ENCODE measurements around the gene RBMS3. TPM values are rescaled to one million over a fixed set of nuclear protein-coding genes. Genes with fewer than 3 reads are reported as not detected.

The RBMS3 gene
- total and polyA plus RNA-seq, 2 experiments from 2014 or later: 34.9 to 37.1 TPM

DNA sequence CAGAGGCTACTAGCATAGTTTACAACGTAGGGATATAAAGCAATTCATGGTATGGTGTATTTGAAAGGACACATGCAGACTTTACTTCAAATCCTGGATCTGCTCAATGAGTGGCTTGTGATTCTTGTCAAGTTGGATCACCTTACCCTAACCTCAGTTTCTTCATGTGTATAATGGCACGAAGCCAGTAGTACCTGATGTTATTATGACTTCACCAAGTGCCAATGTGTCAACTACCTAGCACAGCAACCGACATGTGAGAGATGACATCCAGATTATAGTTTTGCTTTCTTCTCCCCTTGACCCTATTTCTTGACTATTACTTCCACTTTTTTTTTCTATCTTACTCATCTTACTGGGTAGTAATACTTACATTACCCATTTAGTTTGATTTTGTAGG, 304.5 kb downstream of the RBMS3 start:
- DNase-seq (ENCODE audit: low spot score): no peak
- Histone ChIP-seq H3K36me3 (replicated peaks; ENCODE audit: insufficient read depth, low read depth) (no peaks in the 10 kb centered on the region), H4K20me1 (ENCODE audit: insufficient read depth, poor library complexity, severe bottlenecking) (no peaks in the 10 kb centered on the region), H3K4me1 (ENCODE audit: insufficient read depth) (no peaks in the 10 kb centered on the region), H3K79me2 (peaks cover 7% of the 10 kb centered on the region), H3K27me3 (no peaks in the 10 kb centered on the region), H3K4me3 (no peak overlapping the region), H3K9me3 (ENCODE audit: low read depth) (no peaks in the 10 kb centered on the region), H3K27ac (no peak overlapping the region), H2AFZ (no peak overlapping the region), H3K9me2 (replicated peaks; ENCODE audit: insufficient read depth) (no peaks in the 10 kb centered on the region), H3K4me2 (no peak overlapping the region)
- 91% methylated on average over 3 of the region's 3 CpGs for WGBS (ENCODE audit: low lambda C conversion rate, missing lambda C conversion rate)
- TF ChIP-seq EZH2phosphoT487 (IDR thresholded peaks at IDR 0.05; ENCODE audit: low read depth, severe bottlenecking, unreplicated experiment) (no peak), EZH2 (IDR thresholded peaks at IDR 0.05; ENCODE audit: borderline replicate concordance) (no peak)
- TF ChIP-seq, protein P1, sequence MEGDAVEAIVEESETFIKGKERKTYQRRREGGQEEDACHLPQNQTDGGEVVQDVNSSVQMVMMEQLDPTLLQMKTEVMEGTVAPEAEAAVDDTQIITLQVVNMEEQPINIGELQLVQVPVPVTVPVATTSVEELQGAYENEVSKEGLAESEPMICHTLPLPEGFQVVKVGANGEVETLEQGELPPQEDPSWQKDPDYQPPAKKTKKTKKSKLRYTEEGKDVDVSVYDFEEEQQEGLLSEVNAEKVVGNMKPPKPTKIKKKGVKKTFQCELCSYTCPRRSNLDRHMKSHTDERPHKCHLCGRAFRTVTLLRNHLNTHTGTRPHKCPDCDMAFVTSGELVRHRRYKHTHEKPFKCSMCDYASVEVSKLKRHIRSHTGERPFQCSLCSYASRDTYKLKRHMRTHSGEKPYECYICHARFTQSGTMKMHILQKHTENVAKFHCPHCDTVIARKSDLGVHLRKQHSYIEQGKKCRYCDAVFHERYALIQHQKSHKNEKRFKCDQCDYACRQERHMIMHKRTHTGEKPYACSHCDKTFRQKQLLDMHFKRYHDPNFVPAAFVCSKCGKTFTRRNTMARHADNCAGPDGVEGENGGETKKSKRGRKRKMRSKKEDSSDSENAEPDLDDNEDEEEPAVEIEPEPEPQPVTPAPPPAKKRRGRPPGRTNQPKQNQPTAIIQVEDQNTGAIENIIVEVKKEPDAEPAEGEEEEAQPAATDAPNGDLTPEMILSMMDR (IDR thresholded peaks at IDR 0.05; ENCODE audit: poor library complexity): no peak

DNA sequence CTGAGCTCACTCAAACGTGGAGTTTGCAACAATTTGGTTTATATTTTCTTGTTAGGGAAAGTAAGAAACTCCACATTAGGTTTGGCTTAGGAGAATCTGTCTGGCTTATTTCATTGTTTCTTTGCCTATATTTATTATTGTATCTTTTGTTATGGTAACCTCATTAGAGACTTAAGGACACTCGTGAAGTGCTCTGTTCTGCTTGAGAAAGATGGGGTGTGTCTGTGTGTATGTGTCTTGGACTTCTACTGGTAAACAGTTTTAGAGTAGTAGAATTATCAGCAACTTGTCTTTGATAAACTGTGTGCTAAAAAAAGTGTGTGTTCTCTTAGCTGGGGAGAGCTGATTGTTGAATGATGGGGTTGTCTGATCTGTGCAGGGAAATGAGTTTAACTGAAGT, 306.5 kb downstream of the RBMS3 start:
- H3K36me3 ChIP-seq (replicated peaks; ENCODE audit: insufficient read depth, low read depth): no peaks in the 10 kb centered on the region
- no peak overlapping the region for H3K27ac ChIP-seq
- H3K9me2 ChIP-seq (replicated peaks; ENCODE audit: insufficient read depth): no peaks in the 10 kb centered on the region
- WGBS (ENCODE audit: low lambda C conversion rate, missing lambda C conversion rate): 83% methylated on average over 2 of the region's 2 CpGs
- no peak overlapping the region for H3K4me2 ChIP-seq
- no peaks in the 10 kb centered on the region for H3K4me1 ChIP-seq (ENCODE audit: insufficient read depth)
- DNase-seq (ENCODE audit: low spot score): no peak
- H3K79me2 ChIP-seq: peaks cover 4% of the 10 kb centered on the region
- no peak overlapping the region for H3K4me3 ChIP-seq
- no peaks in the 10 kb centered on the region for H4K20me1 ChIP-seq (ENCODE audit: insufficient read depth, poor library complexity, severe bottlenecking)
- no peaks in the 10 kb centered on the region for H3K9me3 ChIP-seq (ENCODE audit: low read depth)
- H2AFZ ChIP-seq: no peak overlapping the region
- TF ChIP-seq EZH2phosphoT487 (IDR thresholded peaks at IDR 0.05; ENCODE audit: low read depth, severe bottlenecking, unreplicated experiment) (no peak), EZH2 (IDR thresholded peaks at IDR 0.05; ENCODE audit: borderline replicate concordance) (no peak)
- TF ChIP-seq, protein P1 (IDR thresholded peaks at IDR 0.05; ENCODE audit: poor library complexity): no peak
- no peaks in the 10 kb centered on the region for H3K27me3 ChIP-seq

DNA sequence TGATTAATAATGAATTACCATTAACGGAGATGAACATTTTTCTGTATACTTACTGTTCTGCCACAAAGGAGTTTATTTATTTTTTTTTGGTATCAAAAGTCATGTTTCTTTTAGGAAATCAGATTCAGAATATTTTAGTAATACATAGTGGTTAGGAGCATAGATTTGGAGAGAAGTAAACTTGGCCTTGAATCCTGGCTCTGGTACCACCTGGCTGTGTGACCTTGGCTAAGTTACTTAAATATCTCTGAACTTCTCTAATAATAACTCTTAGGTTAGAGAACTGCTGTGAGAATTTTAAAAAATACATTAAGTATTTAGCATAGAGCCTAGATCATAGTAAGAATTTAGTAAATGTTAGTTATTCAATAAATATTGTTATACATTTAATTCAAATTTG, 309.1 kb downstream of the RBMS3 start:
- 96% methylated on average over 1 of the region's 1 CpG for whole genome bisulfite sequencing (ENCODE audit: low lambda C conversion rate, missing lambda C conversion rate)
- no peak overlapping the region for H2AFZ ChIP-seq
- H3K9me3 ChIP-seq (ENCODE audit: low read depth): no peaks in the 10 kb centered on the region
- TF ChIP-seq, protein P1 (IDR thresholded peaks at IDR 0.05; ENCODE audit: poor library complexity): no peak
- TF ChIP-seq EZH2phosphoT487 (IDR thresholded peaks at IDR 0.05; ENCODE audit: low read depth, severe bottlenecking, unreplicated experiment): no peak
- TF ChIP-seq EZH2 (IDR thresholded peaks at IDR 0.05; ENCODE audit: borderline replicate concordance): no peak
- H3K79me2 ChIP-seq: no peaks in the 10 kb centered on the region
- no peak overlapping the region for H3K4me3 ChIP-seq
- no peak for DNase-seq (ENCODE audit: low spot score)
- H3K27me3 ChIP-seq: no peaks in the 10 kb centered on the region
- H4K20me1 ChIP-seq (ENCODE audit: insufficient read depth, poor library complexity, severe bottlenecking): no peaks in the 10 kb centered on the region
- no peaks in the 10 kb centered on the region for H3K4me1 ChIP-seq (ENCODE audit: insufficient read depth)
- no peak overlapping the region for H3K27ac ChIP-seq
- no peaks in the 10 kb centered on the region for H3K9me2 ChIP-seq (replicated peaks; ENCODE audit: insufficient read depth)
- no peak overlapping the region for H3K4me2 ChIP-seq
- H3K36me3 ChIP-seq (replicated peaks; ENCODE audit: insufficient read depth, low read depth): no peaks in the 10 kb centered on the region

DNA sequence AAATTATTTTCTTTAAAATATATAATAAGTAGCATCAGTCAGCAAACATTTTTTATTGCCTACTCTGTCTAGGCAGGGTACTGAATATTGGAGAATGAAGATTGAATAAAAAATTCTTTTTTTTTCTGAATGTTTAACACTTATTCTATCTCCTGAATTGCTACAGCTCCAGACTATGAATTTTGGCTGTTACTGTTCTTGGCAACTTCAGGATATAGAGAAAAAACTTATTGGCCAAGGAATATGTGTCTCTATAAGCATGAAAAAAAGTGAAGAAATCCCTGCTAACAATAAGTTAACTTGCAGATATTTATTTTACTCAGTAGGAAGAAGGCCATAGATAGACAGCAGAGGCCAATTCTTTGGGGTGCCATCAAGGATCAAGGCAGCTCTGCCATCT, 309.6 kb downstream of the RBMS3 start:
- no peak for DNase-seq (ENCODE audit: low spot score)
- H3K4me1 ChIP-seq (ENCODE audit: insufficient read depth): no peaks in the 10 kb centered on the region
- no peaks in the 10 kb centered on the region for H3K79me2 ChIP-seq
- no peaks in the 10 kb centered on the region for H4K20me1 ChIP-seq (ENCODE audit: insufficient read depth, poor library complexity, severe bottlenecking)
- H3K27me3 ChIP-seq: no peaks in the 10 kb centered on the region
- H3K9me3 ChIP-seq (ENCODE audit: low read depth): no peaks in the 10 kb centered on the region
- TF ChIP-seq EZH2 (IDR thresholded peaks at IDR 0.05; ENCODE audit: borderline replicate concordance): no peak
- TF ChIP-seq, protein P1 (IDR thresholded peaks at IDR 0.05; ENCODE audit: poor library complexity): no peak
- TF ChIP-seq EZH2phosphoT487 (IDR thresholded peaks at IDR 0.05; ENCODE audit: low read depth, severe bottlenecking, unreplicated experiment): no peak
- H3K27ac ChIP-seq: no peak overlapping the region
- H3K4me2 ChIP-seq: no peak overlapping the region
- no peak overlapping the region for H2AFZ ChIP-seq
- no peaks in the 10 kb centered on the region for H3K36me3 ChIP-seq (replicated peaks; ENCODE audit: insufficient read depth, low read depth)
- no peak overlapping the region for H3K4me3 ChIP-seq
- no peaks in the 10 kb centered on the region for H3K9me2 ChIP-seq (replicated peaks; ENCODE audit: insufficient read depth)

Data from hepatocyte (in vitro differentiated cells).